Heart left ventricle (tissue), 13 donors: ENCODE results near the gene PPT2.

Experiments used
- CTCF ChIP-seq, 12 donors: fragments of 200-600 bp; sonication (generic) in 4 of 12; IDR thresholded peaks; one replicate each; pipeline versions ENCODE4 v1.5.0 to v1.8.0; 2018 to 2022; ENCODE audit warnings: antibody characterized with exemption in 12 of 12, mild to moderate bottlenecking in 5 of 12
- POLR2A ChIP-seq, 2 donors: fragments of 450-650 bp; IDR thresholded peaks; one replicate each; pipeline ENCODE4 v1.6.1; 2017; ENCODE audit warnings: antibody characterized with exemption in 2 of 2, mild to moderate bottlenecking in 2 of 2, moderate library complexity in 2 of 2
- donor health status: ischemic (EF 13 %, LVEDD 7.1; RV severe dilation, severe dysfunction).
- donor health status: DM: no; HTN: yes; CAD: no.
- donor health status: DM: no; HTN: no; CAD: no.
- donor health status: ischemic (EF 25% LVEDD 6.9; RV normal size, moderate dysfunction).
- donor health status: ischemic (EF 25% LVEDD 5.7; RV mildly dilated, moderate dysfunction).
- donor health status: ischemic (EF 35%, LVEDD 5.7; RV mildly dilated, moderate dysfunction).
- donor health status: nonischemic (EF 11% LVEDD 7.7; RV severe dilation, severe dysfunction).
- donor health status: DM: yes; HTN: yes; CAD: no.
- donor health status: PGD.
- donor health status: ischemic (EF 29% LVEDD 5.4; RV normal size, mild dysfunction).
- donor health status: nonischemic (EF 23%, LVEDD 6.1; RV moderate dilation, normal function).

- TF ChIP-seq CTCF (IDR thresholded peaks at IDR 0.05) (no peak), POLR2A (IDR thresholded peaks at IDR 0.05) (no peak)
Observed at GRCh38 chr6:32189069-32189741, 35.3 kb downstream of the PPT2 start.
